ENCODE measurements around the gene LTF. TPM values are rescaled to one million over a fixed set of nuclear protein-coding genes. Genes with fewer than 3 reads are reported as not detected.

Gene LTF
- total and polyA plus RNA-seq, 2 of the 13 experiments (the other 11 are each of a cell fraction or from before 2014, with no cell fraction given): not detected

- TF ChIP-seq ZNF407 (CRISPR knock-in tag; IDR thresholded peaks at IDR 0.05; ENCODE audit: not compliant biosample characterization): no peak
- no peak for TF ChIP-seq SNAPC5 (CRISPR knock-in tag; IDR thresholded peaks at IDR 0.05; ENCODE audit: borderline replicate concordance)
- no peak for TF ChIP-seq ZNF737 (CRISPR knock-in tag; IDR thresholded peaks at IDR 0.05; ENCODE audit: borderline replicate concordance)
- no peak for TF ChIP-seq ZNF597 (CRISPR knock-in tag; IDR thresholded peaks at IDR 0.05)
Measured at GRCh38 chr3:46412786-46413298, 51.9 kb downstream of the LTF start (continued).

Data from HepG2 (cell line).